ENCODE data around the gene PRSS27.

PRSS27 gene

GRCh38 chr16:2756288-2757015, 36.4 kb upstream of the PRSS27 start:
- Mint-ChIP-seq H3K27ac (peak overlapping the region; percentile 45), H3K27me3 (no peaks in the 10 kb centered on the region), H3K4me1 (ENCODE audit: low read depth) (peaks cover 62% of the 10 kb centered on the region), H3K36me3 (ENCODE audit: low read depth) (peaks cover 83% of the 10 kb centered on the region), H3K9me3 (no peaks in the 10 kb centered on the region), H3K4me3 (peak overlapping the region; percentile 12)

DNA sequence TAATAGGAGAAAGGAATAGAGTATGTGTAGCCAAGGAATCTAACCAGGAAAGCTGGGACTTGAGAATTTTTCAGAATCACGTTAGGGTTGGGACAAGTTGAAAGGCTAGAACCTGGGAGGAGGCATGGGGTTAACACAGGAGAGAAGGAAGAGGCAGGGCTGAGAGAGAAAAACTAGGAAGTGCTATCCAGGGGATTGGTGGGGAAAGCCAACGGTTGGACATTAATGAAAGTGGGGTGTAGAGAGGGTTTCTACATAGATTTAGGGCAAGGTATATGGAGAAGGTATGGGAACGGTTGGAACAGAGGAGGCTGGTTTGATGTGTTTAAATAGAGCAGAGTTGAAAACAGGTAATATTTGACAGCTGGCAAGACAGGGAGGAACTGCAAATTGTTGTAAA, 35.1 kb upstream of the PRSS27 start:
- Mint-ChIP-seq H3K27me3 (no peaks in the 10 kb centered on the region), H3K4me1 (ENCODE audit: low read depth) (peaks cover 72% of the 10 kb centered on the region), H3K36me3 (ENCODE audit: low read depth) (peaks cover 81% of the 10 kb centered on the region), H3K9me3 (no peaks in the 10 kb centered on the region), H3K4me3 (peak overlapping the region; percentile 97), H3K27ac (peak overlapping the region; percentile 96)

DNA sequence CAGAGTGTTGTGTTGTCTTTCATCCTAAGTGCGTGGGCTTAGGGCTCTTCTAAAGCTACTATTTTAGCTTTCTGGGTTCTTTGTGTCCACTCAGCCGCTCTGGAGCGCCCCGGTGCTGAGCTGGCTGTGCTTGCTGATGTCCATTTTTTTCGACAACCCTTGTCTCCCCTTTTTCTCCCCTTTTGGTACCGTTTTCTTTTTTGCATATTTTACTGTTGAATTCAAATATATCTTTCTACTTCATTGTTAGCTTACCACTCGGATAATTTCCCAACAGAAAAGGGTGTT, 33.7 kb upstream of the PRSS27 start:
- peaks cover 68% of the 10 kb centered on the region for H3K4me1 Mint-ChIP-seq (ENCODE audit: low read depth)
- H3K36me3 Mint-ChIP-seq (ENCODE audit: low read depth): peaks cover 73% of the 10 kb centered on the region
- peak overlapping the region; percentile 96 for H3K27ac Mint-ChIP-seq
- H3K27me3 Mint-ChIP-seq: no peaks in the 10 kb centered on the region
- peak overlapping the region; percentile 97 for H3K4me3 Mint-ChIP-seq
- H3K9me3 Mint-ChIP-seq: no peaks in the 10 kb centered on the region

GRCh38 chr16:2752850-2753732, 33.1 kb upstream of the PRSS27 start:
- H3K27ac Mint-ChIP-seq: peak overlapping the region; percentile 96
- peaks cover 66% of the 10 kb centered on the region for H3K4me1 Mint-ChIP-seq (ENCODE audit: low read depth)
- no peaks in the 10 kb centered on the region for H3K27me3 Mint-ChIP-seq
- H3K9me3 Mint-ChIP-seq: no peaks in the 10 kb centered on the region
- peak overlapping the region; percentile 97 for H3K4me3 Mint-ChIP-seq
- peaks cover 67% of the 10 kb centered on the region for H3K36me3 Mint-ChIP-seq (ENCODE audit: low read depth)

- peaks cover 59% of the 10 kb centered on the region for H3K4me1 Mint-ChIP-seq (ENCODE audit: low read depth)
- H3K4me3 Mint-ChIP-seq: peak within 1 kb of the TSS; percentile 97
- peaks cover 59% of the 10 kb centered on the region for H3K36me3 Mint-ChIP-seq (ENCODE audit: low read depth)
- peak within 1 kb of the TSS; percentile 99 for H3K27ac Mint-ChIP-seq
- no peaks in the 10 kb centered on the region for H3K9me3 Mint-ChIP-seq
- no peaks in the 10 kb centered on the region for H3K27me3 Mint-ChIP-seq
Observed at GRCh38 chr16:2752035-2752849, 32.2 kb upstream of the PRSS27 start, which contains the start of gene SRRM2. SRRM2 (plus strand) TSS chr16:2752638; CDS start chr16:2756365, 3,727 bp downstream.

DNA sequence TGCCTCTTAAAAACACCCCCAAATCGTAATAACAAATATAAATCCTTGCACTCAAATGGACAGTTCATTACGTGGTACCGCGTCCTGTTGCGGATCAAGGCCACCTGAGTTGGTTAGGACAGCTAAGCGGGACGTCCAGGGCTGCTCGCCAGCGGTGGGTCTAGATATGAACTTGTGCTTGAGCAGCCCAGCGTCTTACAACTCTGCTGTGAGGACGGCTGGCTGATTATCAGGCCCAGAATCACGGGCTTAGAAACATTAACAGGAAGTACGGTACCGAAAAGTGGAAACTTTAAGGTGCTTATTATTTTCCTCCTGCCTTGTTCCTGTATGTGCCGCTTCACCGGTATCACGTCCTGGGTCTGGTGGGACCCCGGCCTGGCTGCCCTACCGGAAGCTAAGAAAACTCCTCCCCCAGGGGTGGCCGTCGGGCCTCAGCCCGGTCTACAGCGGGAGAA, 31.6 kb upstream of the PRSS27 start:
- Mint-ChIP-seq H3K36me3 (ENCODE audit: low read depth) (peaks cover 52% of the 10 kb centered on the region), H3K27me3 (no peaks in the 10 kb centered on the region), H3K4me1 (ENCODE audit: low read depth) (peaks cover 54% of the 10 kb centered on the region), H3K27ac (peak overlapping the region; percentile 99), H3K4me3 (peak overlapping the region; percentile 97), H3K9me3 (no peaks in the 10 kb centered on the region)

DNA sequence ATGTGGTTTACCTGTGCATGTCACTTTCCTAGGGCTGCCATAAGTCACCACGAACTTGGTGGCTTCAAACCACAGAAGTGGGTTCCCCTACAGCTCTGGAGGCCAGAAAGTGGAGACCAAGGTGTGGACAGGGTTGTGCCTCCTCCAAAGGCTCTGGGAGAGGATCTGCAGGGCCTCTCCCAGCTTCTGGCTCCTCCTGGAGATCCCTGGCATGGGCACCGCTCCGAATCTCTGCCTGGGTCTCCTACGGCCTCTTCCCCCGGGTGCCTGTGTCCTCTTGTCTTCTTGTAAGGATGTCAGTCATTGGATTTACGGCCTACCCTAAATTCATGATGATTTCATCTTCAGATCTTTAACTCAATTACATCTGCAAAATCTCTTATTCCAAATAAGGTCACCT, 29.9 kb upstream of the PRSS27 start:
- Mint-ChIP-seq H3K36me3 (ENCODE audit: low read depth) (peaks cover 37% of the 10 kb centered on the region), H3K4me1 (ENCODE audit: low read depth) (peaks cover 39% of the 10 kb centered on the region), H3K27ac (peak overlapping the region; percentile 99), H3K27me3 (no peaks in the 10 kb centered on the region), H3K9me3 (no peaks in the 10 kb centered on the region), H3K4me3 (no peak overlapping the region)

DNA sequence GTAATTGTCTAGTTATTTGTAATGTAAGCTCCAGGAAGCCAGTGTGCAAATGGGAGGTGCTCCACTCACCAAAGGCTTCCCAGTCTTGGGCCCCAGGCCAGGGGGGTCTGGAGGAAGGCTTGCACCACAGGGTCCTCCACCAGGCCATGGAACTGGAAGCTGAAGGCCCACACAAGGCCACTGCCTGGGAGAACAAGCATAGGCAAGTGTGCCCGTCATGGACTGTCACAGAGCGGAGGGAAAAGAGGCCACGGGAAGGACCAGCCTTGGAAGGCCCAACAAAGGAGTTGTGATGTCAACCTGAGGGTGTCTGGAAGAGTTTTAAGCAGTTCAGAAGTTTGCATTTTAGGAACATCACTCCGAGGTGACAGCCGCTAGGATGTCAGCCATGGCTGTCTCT, 29.5 kb upstream of the PRSS27 start:
- no peaks in the 10 kb centered on the region for H3K9me3 Mint-ChIP-seq
- H3K4me1 Mint-ChIP-seq (ENCODE audit: low read depth): peaks cover 35% of the 10 kb centered on the region
- peaks cover 32% of the 10 kb centered on the region for H3K36me3 Mint-ChIP-seq (ENCODE audit: low read depth)
- H3K27ac Mint-ChIP-seq: no peak overlapping the region
- no peaks in the 10 kb centered on the region for H3K27me3 Mint-ChIP-seq
- H3K4me3 Mint-ChIP-seq: no peak overlapping the region

GRCh38 chr16:2748757-2749455, 28.9 kb upstream of the PRSS27 start:
- Mint-ChIP-seq H3K27me3 (no peaks in the 10 kb centered on the region), H3K4me3 (no peak overlapping the region), H3K9me3 (no peaks in the 10 kb centered on the region), H3K36me3 (ENCODE audit: low read depth) (peaks cover 27% of the 10 kb centered on the region), H3K4me1 (ENCODE audit: low read depth) (peaks cover 29% of the 10 kb centered on the region), H3K27ac (no peak overlapping the region)

GRCh38 chr16:2745961-2746360, 25.9 kb upstream of the PRSS27 start:
- no peak overlapping the region for H3K4me3 Mint-ChIP-seq
- no peak overlapping the region for H3K27ac Mint-ChIP-seq

GRCh38 chr16:2745116-2745890, 25.3 kb upstream of the PRSS27 start:
- Mint-ChIP-seq H3K36me3 (ENCODE audit: low read depth) (peaks cover 8% of the 10 kb centered on the region), H3K27ac (no peak overlapping the region), H3K4me3 (no peak overlapping the region), H3K27me3 (no peaks in the 10 kb centered on the region), H3K9me3 (no peaks in the 10 kb centered on the region), H3K4me1 (ENCODE audit: low read depth) (peaks cover 4% of the 10 kb centered on the region)

More at GRCh38 chr16:2745961-2746360, 25.9 kb upstream of the PRSS27 start:
- Mint-ChIP-seq H3K9me3 (no peaks in the 10 kb centered on the region), H3K36me3 (ENCODE audit: low read depth) (peaks cover 14% of the 10 kb centered on the region), H3K27me3 (no peaks in the 10 kb centered on the region), H3K4me1 (ENCODE audit: low read depth) (peaks cover 10% of the 10 kb centered on the region)

GRCh38 chr16:2744711-2745110, 24.7 kb upstream of the PRSS27 start:
- H3K9me3 Mint-ChIP-seq: no peaks in the 10 kb centered on the region
- no peak overlapping the region for H3K4me3 Mint-ChIP-seq
- H3K27ac Mint-ChIP-seq: no peak overlapping the region
- no peaks in the 10 kb centered on the region for H3K27me3 Mint-ChIP-seq
- peaks cover 4% of the 10 kb centered on the region for H3K36me3 Mint-ChIP-seq (ENCODE audit: low read depth)
- no peaks in the 10 kb centered on the region for H3K4me1 Mint-ChIP-seq (ENCODE audit: low read depth)

GRCh38 chr16:2743007-2743810, 23.2 kb upstream of the PRSS27 start:
- no peaks in the 10 kb centered on the region for H3K4me1 Mint-ChIP-seq (ENCODE audit: low read depth)
- H3K27ac Mint-ChIP-seq: no peak overlapping the region
- H3K36me3 Mint-ChIP-seq (ENCODE audit: low read depth): no peaks in the 10 kb centered on the region
- H3K9me3 Mint-ChIP-seq: no peaks in the 10 kb centered on the region
- H3K27me3 Mint-ChIP-seq: no peaks in the 10 kb centered on the region
- no peak overlapping the region for H3K4me3 Mint-ChIP-seq

Measured in stimulated activated naive CD8-positive, alpha-beta T cell treated with anti-CD3 and anti-CD28 coated beads, Interleukin-15, Interleukin-2, amounts not matched to agents 100 ng/mL and 50 ng/mL, for 24 hours (primary cell).